K562 (cell line): Measurements from ENCODE around the gene ELF3. TPM values are rescaled to one million over a fixed set of nuclear protein-coding genes. Genes with fewer than 3 reads are reported as not detected.

Source experiments
- ATF7 ChIP-seq: fragments of 450-650 bp; IDR thresholded peaks from 2 replicates; pipeline ENCODE4 v1.7.1; 2014; ENCODE audit warnings: mild to moderate bottlenecking, moderate library complexity
- BHLHE40 ChIP-seq: IDR thresholded peaks from 2 replicates; pipeline ENCODE4 v1.6.1; 2011; ENCODE audit warnings: low read length, improper control_type of control experiment
- CCAR2 ChIP-seq: fragments of 200-400 bp; formaldehyde crosslinking; IDR thresholded peaks from 2 replicates; pipeline ENCODE4 v1.6.1; 2017; ENCODE audit warnings: mild to moderate bottlenecking, low read depth, low read length
- CCNT2 ChIP-seq: IDR thresholded peaks from 2 replicates; pipeline ENCODE4 v1.6.1; 2011; ENCODE audit warnings: borderline replicate concordance, low read depth, mild to moderate bottlenecking, moderate library complexity, mixed read lengths, low read length; ENCODE audit not compliant: insufficient read length; ENCODE audit errors: extremely low read depth
- CTBP1 ChIP-seq: fragments of 450-650 bp; IDR thresholded peaks from 2 replicates; pipeline ENCODE4 v1.6.1; 2016; ENCODE audit warnings: borderline replicate concordance
- IRF2 ChIP-seq: sonication (generic); formaldehyde crosslinking; IDR thresholded peaks from 2 replicates; pipeline ENCODE4 v1.8.1; 2022; ENCODE audit warnings: mild to moderate bottlenecking, missing genetic modification reagents
- JUNB ChIP-seq: fragments of 450-650 bp; formaldehyde crosslinking; conservative IDR thresholded peaks from 2 replicates; pipeline ENCODE4 v1.4.0; 2020; ENCODE audit warnings: mild to moderate bottlenecking
- KAT7 ChIP-seq: sonication (generic); formaldehyde crosslinking; IDR thresholded peaks from 2 replicates; pipeline ENCODE4 v1.8.0; 2022; ENCODE audit warnings: missing genetic modification reagents, mild to moderate bottlenecking, borderline replicate concordance
- MYNN ChIP-seq, 2 experiments: sonication (generic); formaldehyde crosslinking in 1 of 2; IDR thresholded peaks; 2 replicates each; pipeline versions ENCODE4 v1.5.0 to v1.6.1; 2016 to 2020; ENCODE audit warnings: antibody characterized with exemption in 1 of 2, missing genetic modification reagents in 1 of 2
- PRMT5 ChIP-seq: sonication (generic); formaldehyde crosslinking; IDR thresholded peaks from 2 replicates; pipeline ENCODE4 v1.5.0; 2020; ENCODE audit warnings: missing genetic modification reagents
- SMARCA4 ChIP-seq: fragments of 450-650 bp; IDR thresholded peaks from 2 replicates; pipeline ENCODE4 v1.6.1; 2016
- SOX6 ChIP-seq: fragments of 450-650 bp; IDR thresholded peaks from 2 replicates; pipeline ENCODE4 v1.6.1; 2014; ENCODE audit warnings: mild to moderate bottlenecking
- TAF15 ChIP-seq: fragments of 200-400 bp; formaldehyde crosslinking; IDR thresholded peaks from 2 replicates; pipeline ENCODE4 v1.6.1; 2017; ENCODE audit warnings: mild to moderate bottlenecking, low read depth, low read length, moderate library complexity
- TAF7 ChIP-seq: fragments of 450-650 bp; IDR thresholded peaks from 2 replicates; pipeline ENCODE4 v1.6.1; 2016; ENCODE audit warnings: missing genetic modification characterization, missing compliant biosample characterization
- XRCC3 ChIP-seq: fragments of 450-650 bp; IDR thresholded peaks from 2 replicates; pipeline ENCODE4 v1.6.1; 2017; ENCODE audit warnings: mild to moderate bottlenecking, moderate library complexity
- ZNF12 ChIP-seq: sonication (generic); formaldehyde crosslinking; IDR thresholded peaks from 2 replicates; pipeline ENCODE4 v1.4.0; 2020; ENCODE audit warnings: mild to moderate bottlenecking, missing genetic modification reagents
- ZNF263 ChIP-seq: sonication (generic); formaldehyde crosslinking; IDR thresholded peaks from 2 replicates; pipeline ENCODE4 v1.8.0; 2022; ENCODE audit warnings: mild to moderate bottlenecking, missing genetic modification reagents, borderline replicate concordance
- ZNF431 ChIP-seq: sonication (generic); formaldehyde crosslinking; IDR thresholded peaks from 2 replicates; pipeline ENCODE4 v1.8.0; 2022; ENCODE audit warnings: mild to moderate bottlenecking, missing genetic modification reagents
- ZSCAN29 ChIP-seq: fragments of 450-650 bp; IDR thresholded peaks from 2 replicates; pipeline ENCODE4 v1.6.1; 2017
- polyA plus RNA-seq, 8 experiments: library from polyadenylated mRNA; depleted of rRNA in 4 of 8; stranded (reverse) in 5 of 8; unstranded in 3 of 8; fragments of >200 nt; fragmentation: Nextera tagmentation in 2 of 8; fragmentation: Illumina TruSeq in 1 of 8; extraction: Ambion mirVana in 2 of 8; extraction: Trizol in 1 of 8; gene quantifications; 2 replicates each; pipeline versions ENCODE4 v1.2.1 to v1.2.3, GENCODE V29; 2011 to 2014; ENCODE audit warnings: inconsistent platforms in 1 of 8, missing spikeins in 1 of 8
- total RNA-seq, 7 experiments: library from RNA; depleted of rRNA in 6 of 7; stranded (reverse); fragments of >200 nt in 6 of 7; fragmentation: Illumina TruSeq in 2 of 7; extraction: Trizol in 2 of 7; gene quantifications; 2 replicates each; pipeline versions ENCODE4 v1.2.1 to v1.2.3, GENCODE V29; 2011 to 2021; ENCODE audit warnings: low replicate concordance in 1 of 7
- TF ChIP-seq, protein P1 (sequence below): sonication (generic); formaldehyde crosslinking; IDR thresholded peaks from 2 replicates; pipeline ENCODE4 v1.4.0; 2020; ENCODE audit warnings: mild to moderate bottlenecking, missing genetic modification reagents
- TF ChIP-seq, protein P2 (sequence below), 2 experiments: fragments of 250-450 bp in 1 of 2; fragments of 450-650 bp in 1 of 2; sonication (Bioruptor Pico) in 1 of 2; IDR thresholded peaks; 2 replicates each; pipeline versions ENCODE4 v1.6.1 to v1.8.0; 2016 to 2021; ENCODE audit warnings: mild to moderate bottlenecking in 2 of 2, moderate library complexity in 2 of 2, missing compliant biosample characterization in 1 of 2, missing genetic modification characterization in 1 of 2
- TF ChIP-seq, protein P3 (sequence below): fragments of 250-450 bp; sonication (Bioruptor Pico); IDR thresholded peaks from 2 replicates; pipeline ENCODE4 v1.8.0; 2022; ENCODE audit warnings: moderate library complexity, mild to moderate bottlenecking, inconsistent platforms

ELF3 gene
- total and polyA plus RNA-seq, 9 of the 15 experiments (the other 6 are each of a cell fraction or from before 2014, with no cell fraction given), result 0.03 to 1.2 (median 0.07) TPM; not detected in 4

DNA sequence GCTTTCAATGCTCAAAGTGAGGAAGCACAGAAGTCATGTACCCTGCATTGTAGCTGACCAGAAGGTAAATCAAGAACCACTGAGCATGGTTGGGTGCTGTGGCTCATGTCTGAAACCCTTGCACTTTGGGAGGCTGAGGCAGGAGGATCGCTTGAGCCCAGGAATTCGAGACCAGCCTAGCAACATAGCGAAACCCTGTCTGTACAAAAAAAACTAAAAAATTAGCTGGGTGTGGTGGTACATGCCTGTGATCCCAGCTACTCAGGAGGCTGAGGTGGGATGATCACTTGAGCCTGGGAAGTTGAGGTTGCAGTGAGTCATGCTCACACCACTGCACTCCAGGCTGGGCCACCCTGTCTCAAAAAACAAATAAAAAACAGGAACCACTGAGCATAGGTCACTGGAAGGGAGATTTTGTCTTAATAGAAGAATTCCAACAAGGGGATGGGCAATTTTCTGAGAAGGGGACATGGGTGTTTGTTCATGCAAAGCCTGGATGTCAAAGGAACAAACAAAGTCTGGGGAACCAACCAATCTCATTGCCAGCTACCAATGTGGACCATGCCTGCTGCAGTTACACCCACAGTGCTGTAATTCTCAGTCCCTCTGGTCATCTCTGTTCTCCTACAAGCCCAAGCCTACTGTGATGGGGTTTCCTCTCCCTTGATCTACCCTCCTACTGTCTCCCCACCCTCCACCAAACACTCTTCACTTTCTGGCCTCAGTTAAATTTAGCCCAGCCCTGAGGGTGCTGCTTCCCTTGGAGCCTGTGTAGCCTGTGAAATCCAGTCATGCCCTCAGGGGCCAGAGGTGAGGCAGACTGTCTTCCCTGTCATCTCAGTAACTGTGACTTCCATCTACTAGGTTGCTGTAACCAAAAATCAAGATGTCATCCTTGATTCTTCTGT is 47.9 kb downstream of the ELF3 start (continued):
- TF ChIP-seq TAF15, result no peak
- TF ChIP-seq CCNT2, result peak; percentile 15
- no peak for TF ChIP-seq ZNF12 (CRISPR knock-in tag)
- TF ChIP-seq, protein P1, sequence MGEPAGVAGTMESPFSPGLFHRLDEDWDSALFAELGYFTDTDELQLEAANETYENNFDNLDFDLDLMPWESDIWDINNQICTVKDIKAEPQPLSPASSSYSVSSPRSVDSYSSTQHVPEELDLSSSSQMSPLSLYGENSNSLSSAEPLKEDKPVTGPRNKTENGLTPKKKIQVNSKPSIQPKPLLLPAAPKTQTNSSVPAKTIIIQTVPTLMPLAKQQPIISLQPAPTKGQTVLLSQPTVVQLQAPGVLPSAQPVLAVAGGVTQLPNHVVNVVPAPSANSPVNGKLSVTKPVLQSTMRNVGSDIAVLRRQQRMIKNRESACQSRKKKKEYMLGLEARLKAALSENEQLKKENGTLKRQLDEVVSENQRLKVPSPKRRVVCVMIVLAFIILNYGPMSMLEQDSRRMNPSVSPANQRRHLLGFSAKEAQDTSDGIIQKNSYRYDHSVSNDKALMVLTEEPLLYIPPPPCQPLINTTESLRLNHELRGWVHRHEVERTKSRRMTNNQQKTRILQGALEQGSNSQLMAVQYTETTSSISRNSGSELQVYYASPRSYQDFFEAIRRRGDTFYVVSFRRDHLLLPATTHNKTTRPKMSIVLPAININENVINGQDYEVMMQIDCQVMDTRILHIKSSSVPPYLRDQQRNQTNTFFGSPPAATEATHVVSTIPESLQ (CRISPR knock-in tag), result no peak
- peak; percentile 38; the same call in 1 of the 2 replicates for TF ChIP-seq ATF7
- no peak for TF ChIP-seq CCAR2
- no peak for TF ChIP-seq TAF7 (tag)
- peak; percentile 38; the same call in 1 of the 2 replicates for TF ChIP-seq BHLHE40
- TF ChIP-seq, protein P2, sequence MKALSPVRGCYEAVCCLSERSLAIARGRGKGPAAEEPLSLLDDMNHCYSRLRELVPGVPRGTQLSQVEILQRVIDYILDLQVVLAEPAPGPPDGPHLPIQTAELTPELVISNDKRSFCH (CRISPR knock-in tag; IDR thresholded peaks at IDR 0.05), result no peak
- TF ChIP-seq, protein P2 (tag; IDR thresholded peaks at IDR 0.05), result 0 out of 2 replicates have a peak, but pooled peaks have one; percentile 23
- TF ChIP-seq SOX6, result peak; percentile 57; the same call in 1 of the 2 replicates
- TF ChIP-seq MYNN (IDR thresholded peaks at IDR 0.05), result no peak
- no peak for TF ChIP-seq MYNN (CRISPR knock-in tag; IDR thresholded peaks at IDR 0.05)
- TF ChIP-seq, protein P3, sequence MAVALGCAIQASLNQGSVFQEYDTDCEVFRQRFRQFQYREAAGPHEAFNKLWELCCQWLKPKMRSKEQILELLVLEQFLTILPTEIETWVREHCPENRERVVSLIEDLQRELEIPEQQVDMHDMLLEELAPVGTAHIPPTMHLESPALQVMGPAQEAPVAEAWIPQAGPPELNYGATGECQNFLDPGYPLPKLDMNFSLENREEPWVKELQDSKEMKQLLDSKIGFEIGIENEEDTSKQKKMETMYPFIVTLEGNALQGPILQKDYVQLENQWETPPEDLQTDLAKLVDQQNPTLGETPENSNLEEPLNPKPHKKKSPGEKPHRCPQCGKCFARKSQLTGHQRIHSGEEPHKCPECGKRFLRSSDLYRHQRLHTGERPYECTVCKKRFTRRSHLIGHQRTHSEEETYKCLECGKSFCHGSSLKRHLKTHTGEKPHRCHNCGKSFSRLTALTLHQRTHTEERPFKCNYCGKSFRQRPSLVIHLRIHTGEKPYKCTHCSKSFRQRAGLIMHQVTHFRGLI (CRISPR knock-in tag), result no peak
- TF ChIP-seq CTBP1, result peak; percentile 64; the same call in 1 of the 2 replicates
- TF ChIP-seq JUNB, result no peak
- TF ChIP-seq ZNF263, result 0 out of 2 replicates have a peak, but pooled peaks have one; percentile 10
- TF ChIP-seq IRF2, result no peak
- peak; percentile 69; the same call in 1 of the 2 replicates for TF ChIP-seq KAT7 (CRISPR knock-in tag)
- peak; percentile 73; the same call in 1 of the 2 replicates for TF ChIP-seq SMARCA4
- TF ChIP-seq ZSCAN29, result no peak
- TF ChIP-seq ZNF431 (CRISPR knock-in tag), result 0 out of 2 replicates have a peak, but pooled peaks have one; percentile 33
- TF ChIP-seq PRMT5 (CRISPR knock-in tag), result no peak
- TF ChIP-seq XRCC3, result no peak
